ENCODE measurements around the gene QTRT2.

Gene QTRT2

GRCh38 chr3:114078126-114078525 lies 21.6 kb downstream of the QTRT2 start:
- no peak overlapping the region for H3K9ac ChIP-seq (ENCODE audit: low read depth, low read length)
- peaks cover 98% of the 10 kb centered on the region for H3K36me3 ChIP-seq (ENCODE audit: insufficient read depth, low read length)
- no peaks in the 10 kb centered on the region for H3K4me1 ChIP-seq (ENCODE audit: insufficient read depth, low read length)
- no peak overlapping the region for H3K27ac ChIP-seq (ENCODE audit: low read depth, low read length)
- H3K9me3 ChIP-seq (ENCODE audit: insufficient read depth, low read depth, low read length): no peaks in the 10 kb centered on the region
- H3K27me3 ChIP-seq (ENCODE audit: insufficient read depth, low read length): no peaks in the 10 kb centered on the region
- H3K4me3 ChIP-seq (ENCODE audit: low read length): no peak overlapping the region

- H3K36me3 ChIP-seq (ENCODE audit: insufficient read depth, low read length): peaks cover 96% of the 10 kb centered on the region
Measured at GRCh38 chr3:114079761-114080160, 23.2 kb downstream of the QTRT2 start.

GRCh38 chr3:114080201-114080600 lies 23.7 kb downstream of the QTRT2 start:
- no peaks in the 10 kb centered on the region for H3K27me3 ChIP-seq (ENCODE audit: insufficient read depth, low read length)
- no peaks in the 10 kb centered on the region for H3K4me1 ChIP-seq (ENCODE audit: insufficient read depth, low read length)
- no peaks in the 10 kb centered on the region for H3K9me3 ChIP-seq (ENCODE audit: insufficient read depth, low read depth, low read length)
- no peak overlapping the region for H3K4me3 ChIP-seq (ENCODE audit: low read length)
- H3K36me3 ChIP-seq (ENCODE audit: insufficient read depth, low read length): peaks cover 95% of the 10 kb centered on the region
- H3K27ac ChIP-seq (ENCODE audit: low read depth, low read length): no peak overlapping the region
- H3K9ac ChIP-seq (ENCODE audit: low read depth, low read length): no peak overlapping the region

More at GRCh38 chr3:114079761-114080160, 23.2 kb downstream of the QTRT2 start:
- no peaks in the 10 kb centered on the region for H3K4me1 ChIP-seq (ENCODE audit: insufficient read depth, low read length)
- H3K27me3 ChIP-seq (ENCODE audit: insufficient read depth, low read length): no peaks in the 10 kb centered on the region
- H3K9me3 ChIP-seq (ENCODE audit: insufficient read depth, low read depth, low read length): no peaks in the 10 kb centered on the region
- H3K9ac ChIP-seq (ENCODE audit: low read depth, low read length): no peak overlapping the region
- no peak overlapping the region for H3K27ac ChIP-seq (ENCODE audit: low read depth, low read length)
- no peak overlapping the region for H3K4me3 ChIP-seq (ENCODE audit: low read length)
- WGBS: 100% methylated on average over 5 of the region's 5 CpGs

GRCh38 chr3:114081037-114081436 lies 24.5 kb downstream of the QTRT2 start:
- no peaks in the 10 kb centered on the region for H3K4me1 ChIP-seq (ENCODE audit: insufficient read depth, low read length)
- H3K27ac ChIP-seq (ENCODE audit: low read depth, low read length): no peak overlapping the region
- no peaks in the 10 kb centered on the region for H3K9me3 ChIP-seq (ENCODE audit: insufficient read depth, low read depth, low read length)
- H3K9ac ChIP-seq (ENCODE audit: low read depth, low read length): no peak overlapping the region
- H3K4me3 ChIP-seq (ENCODE audit: low read length): no peak overlapping the region
- H3K27me3 ChIP-seq (ENCODE audit: insufficient read depth, low read length): no peaks in the 10 kb centered on the region
- H3K36me3 ChIP-seq (ENCODE audit: insufficient read depth, low read length): peaks cover 95% of the 10 kb centered on the region

- Histone ChIP-seq H3K27ac (ENCODE audit: low read depth, low read length) (no peak overlapping the region), H3K9me3 (ENCODE audit: insufficient read depth, low read depth, low read length) (no peaks in the 10 kb centered on the region), H3K27me3 (ENCODE audit: insufficient read depth, low read length) (no peaks in the 10 kb centered on the region), H3K4me3 (ENCODE audit: low read length) (no peak overlapping the region), H3K36me3 (ENCODE audit: insufficient read depth, low read length) (peaks cover 96% of the 10 kb centered on the region), H3K9ac (ENCODE audit: low read depth, low read length) (no peak overlapping the region), H3K4me1 (ENCODE audit: insufficient read depth, low read length) (no peaks in the 10 kb centered on the region)
- WGBS: 100% methylated on average over 1 of the region's 2 CpGs
Measured at GRCh38 chr3:114083112-114083511, 26.6 kb downstream of the QTRT2 start.

GRCh38 chr3:114086356-114086755 lies 29.8 kb downstream of the QTRT2 start:
- Histone ChIP-seq H3K4me1 (ENCODE audit: insufficient read depth, low read length) (peaks cover 4% of the 10 kb centered on the region; the same call in 1 of the 2 replicates), H3K9ac (ENCODE audit: low read depth, low read length) (no peak overlapping the region), H3K36me3 (ENCODE audit: insufficient read depth, low read length) (peaks cover 68% of the 10 kb centered on the region), H3K4me3 (ENCODE audit: low read length) (no peak overlapping the region), H3K9me3 (ENCODE audit: insufficient read depth, low read depth, low read length) (no peaks in the 10 kb centered on the region), H3K27me3 (ENCODE audit: insufficient read depth, low read length) (no peaks in the 10 kb centered on the region), H3K27ac (ENCODE audit: low read depth, low read length) (no peak overlapping the region)
- WGBS: 99% methylated on average over 2 of the region's 2 CpGs

GRCh38 chr3:114089675-114090074 lies 33.1 kb downstream of the QTRT2 start:
- peaks cover 12% of the 10 kb centered on the region for H3K4me1 ChIP-seq (ENCODE audit: insufficient read depth, low read length)
- H3K27ac ChIP-seq (ENCODE audit: low read depth, low read length): no peak overlapping the region
- H3K9me3 ChIP-seq (ENCODE audit: insufficient read depth, low read depth, low read length): no peaks in the 10 kb centered on the region
- H3K4me3 ChIP-seq (ENCODE audit: low read length): no peak overlapping the region
- peaks cover 37% of the 10 kb centered on the region for H3K36me3 ChIP-seq (ENCODE audit: insufficient read depth, low read length)
- no peak overlapping the region for H3K9ac ChIP-seq (ENCODE audit: low read depth, low read length)
- H3K27me3 ChIP-seq (ENCODE audit: insufficient read depth, low read length): no peaks in the 10 kb centered on the region

GRCh38 chr3:114092151-114093015 lies 35.8 kb downstream of the QTRT2 start:
- Histone ChIP-seq H3K9ac (ENCODE audit: low read depth, low read length) (no peak overlapping the region), H3K4me1 (ENCODE audit: insufficient read depth, low read length) (peaks cover 17% of the 10 kb centered on the region), H3K27me3 (ENCODE audit: insufficient read depth, low read length) (no peaks in the 10 kb centered on the region), H3K36me3 (ENCODE audit: insufficient read depth, low read length) (peaks cover 11% of the 10 kb centered on the region), H3K4me3 (ENCODE audit: low read length) (no peak overlapping the region), H3K9me3 (ENCODE audit: insufficient read depth, low read depth, low read length) (no peaks in the 10 kb centered on the region), H3K27ac (ENCODE audit: low read depth, low read length) (no peak overlapping the region)
- 77% methylated on average over 13 of the region's 13 CpGs for WGBS

- H3K27me3 ChIP-seq (ENCODE audit: insufficient read depth, low read length): no peaks in the 10 kb centered on the region
- peaks cover 17% of the 10 kb centered on the region for H3K4me1 ChIP-seq (ENCODE audit: insufficient read depth, low read length)
- H3K9ac ChIP-seq (ENCODE audit: low read depth, low read length): no peak overlapping the region
- no peak overlapping the region for H3K4me3 ChIP-seq (ENCODE audit: low read length)
- WGBS: 90% methylated on average over 3 of the region's 3 CpGs
- no peaks in the 10 kb centered on the region for H3K9me3 ChIP-seq (ENCODE audit: insufficient read depth, low read depth, low read length)
- H3K36me3 ChIP-seq (ENCODE audit: insufficient read depth, low read length): peaks cover 5% of the 10 kb centered on the region; the same call in 1 of the 2 replicates
- H3K27ac ChIP-seq (ENCODE audit: low read depth, low read length): no peak overlapping the region
Measured at GRCh38 chr3:114093016-114093380, 36.5 kb downstream of the QTRT2 start.

- Histone ChIP-seq H3K9me3 (ENCODE audit: insufficient read depth, low read depth, low read length) (no peaks in the 10 kb centered on the region), H3K27me3 (ENCODE audit: insufficient read depth, low read length) (no peaks in the 10 kb centered on the region), H3K4me1 (ENCODE audit: insufficient read depth, low read length) (peaks cover 17% of the 10 kb centered on the region), H3K4me3 (ENCODE audit: low read length) (no peak overlapping the region), H3K27ac (ENCODE audit: low read depth, low read length) (no peak overlapping the region), H3K36me3 (ENCODE audit: insufficient read depth, low read length) (peaks cover 2% of the 10 kb centered on the region; the same call in 1 of the 2 replicates), H3K9ac (ENCODE audit: low read depth, low read length) (no peak overlapping the region)
- 90% methylated on average over 2 of the region's 2 CpGs for WGBS
Measured at GRCh38 chr3:114093596-114093995, 37.1 kb downstream of the QTRT2 start.

- WGBS: 61% methylated on average over 3 of the region's 3 CpGs
- no peak overlapping the region for H3K27ac ChIP-seq (ENCODE audit: low read depth, low read length)
- no peaks in the 10 kb centered on the region for H3K27me3 ChIP-seq (ENCODE audit: insufficient read depth, low read length)
- no peak overlapping the region for H3K4me3 ChIP-seq (ENCODE audit: low read length)
- no peaks in the 10 kb centered on the region for H3K36me3 ChIP-seq (ENCODE audit: insufficient read depth, low read length)
- H3K9ac ChIP-seq (ENCODE audit: low read depth, low read length): no peak overlapping the region
- H3K9me3 ChIP-seq (ENCODE audit: insufficient read depth, low read depth, low read length): no peaks in the 10 kb centered on the region
- peaks cover 13% of the 10 kb centered on the region for H3K4me1 ChIP-seq (ENCODE audit: insufficient read depth, low read length)
Measured at GRCh38 chr3:114095796-114096195, 39.3 kb downstream of the QTRT2 start.

GRCh38 chr3:114101101-114101500 lies 44.6 kb downstream of the QTRT2 start:
- Histone ChIP-seq H3K4me3 (ENCODE audit: low read length) (no peak overlapping the region), H3K9ac (ENCODE audit: low read depth, low read length) (no peak overlapping the region), H3K36me3 (ENCODE audit: insufficient read depth, low read length) (no peaks in the 10 kb centered on the region), H3K4me1 (ENCODE audit: insufficient read depth, low read length) (peaks cover 4% of the 10 kb centered on the region; the same call in 1 of the 2 replicates), H3K27ac (ENCODE audit: low read depth, low read length) (no peak overlapping the region), H3K27me3 (ENCODE audit: insufficient read depth, low read length) (no peaks in the 10 kb centered on the region), H3K9me3 (ENCODE audit: insufficient read depth, low read depth, low read length) (no peaks in the 10 kb centered on the region)
- WGBS: 100% methylated on average over 1 of the region's 1 CpG
